ENCODE measurements around the gene HAAO. TPM values are rescaled to one million over a fixed set of nuclear protein-coding genes. Genes with fewer than 3 reads are reported as not detected.
A peak's percentile ranks its signal among the peaks of the same experiment; 100 is the strongest.

The HAAO gene
- total and polyA plus RNA-seq, 9 donors = 6.2 to 33.0 (median 26.1) TPM

GRCh38 chr2:42756150-42756775 lies 36.1 kb downstream of the HAAO start:
- DNase-seq = no peak
- intact Hi-C loops (cut with DNase I) = no loop called here
- no peaks in the 10 kb centered on the region for H3K9me3 ChIP-seq
- H3K27ac ChIP-seq = no peak overlapping the region
- no peaks in the 10 kb centered on the region for H3K27me3 ChIP-seq
- H3K36me3 ChIP-seq = no peaks in the 10 kb centered on the region
- peaks cover 12% of the 10 kb centered on the region for H3K4me1 ChIP-seq (ENCODE audit: insufficient read depth)
- WGBS, 3 donors = 74 to 77% (median 77%) methylated on average over 10 of the region's 10 CpGs
- H3K4me3 ChIP-seq = no peak overlapping the region
- TF ChIP-seq EP300 (IDR thresholded peaks at IDR 0.05) = no peak
- TF ChIP-seq POLR2A (IDR thresholded peaks at IDR 0.05) = no peak
- TF ChIP-seq, protein P1, sequence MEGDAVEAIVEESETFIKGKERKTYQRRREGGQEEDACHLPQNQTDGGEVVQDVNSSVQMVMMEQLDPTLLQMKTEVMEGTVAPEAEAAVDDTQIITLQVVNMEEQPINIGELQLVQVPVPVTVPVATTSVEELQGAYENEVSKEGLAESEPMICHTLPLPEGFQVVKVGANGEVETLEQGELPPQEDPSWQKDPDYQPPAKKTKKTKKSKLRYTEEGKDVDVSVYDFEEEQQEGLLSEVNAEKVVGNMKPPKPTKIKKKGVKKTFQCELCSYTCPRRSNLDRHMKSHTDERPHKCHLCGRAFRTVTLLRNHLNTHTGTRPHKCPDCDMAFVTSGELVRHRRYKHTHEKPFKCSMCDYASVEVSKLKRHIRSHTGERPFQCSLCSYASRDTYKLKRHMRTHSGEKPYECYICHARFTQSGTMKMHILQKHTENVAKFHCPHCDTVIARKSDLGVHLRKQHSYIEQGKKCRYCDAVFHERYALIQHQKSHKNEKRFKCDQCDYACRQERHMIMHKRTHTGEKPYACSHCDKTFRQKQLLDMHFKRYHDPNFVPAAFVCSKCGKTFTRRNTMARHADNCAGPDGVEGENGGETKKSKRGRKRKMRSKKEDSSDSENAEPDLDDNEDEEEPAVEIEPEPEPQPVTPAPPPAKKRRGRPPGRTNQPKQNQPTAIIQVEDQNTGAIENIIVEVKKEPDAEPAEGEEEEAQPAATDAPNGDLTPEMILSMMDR (IDR thresholded peaks at IDR 0.05) = no peak

DNA sequence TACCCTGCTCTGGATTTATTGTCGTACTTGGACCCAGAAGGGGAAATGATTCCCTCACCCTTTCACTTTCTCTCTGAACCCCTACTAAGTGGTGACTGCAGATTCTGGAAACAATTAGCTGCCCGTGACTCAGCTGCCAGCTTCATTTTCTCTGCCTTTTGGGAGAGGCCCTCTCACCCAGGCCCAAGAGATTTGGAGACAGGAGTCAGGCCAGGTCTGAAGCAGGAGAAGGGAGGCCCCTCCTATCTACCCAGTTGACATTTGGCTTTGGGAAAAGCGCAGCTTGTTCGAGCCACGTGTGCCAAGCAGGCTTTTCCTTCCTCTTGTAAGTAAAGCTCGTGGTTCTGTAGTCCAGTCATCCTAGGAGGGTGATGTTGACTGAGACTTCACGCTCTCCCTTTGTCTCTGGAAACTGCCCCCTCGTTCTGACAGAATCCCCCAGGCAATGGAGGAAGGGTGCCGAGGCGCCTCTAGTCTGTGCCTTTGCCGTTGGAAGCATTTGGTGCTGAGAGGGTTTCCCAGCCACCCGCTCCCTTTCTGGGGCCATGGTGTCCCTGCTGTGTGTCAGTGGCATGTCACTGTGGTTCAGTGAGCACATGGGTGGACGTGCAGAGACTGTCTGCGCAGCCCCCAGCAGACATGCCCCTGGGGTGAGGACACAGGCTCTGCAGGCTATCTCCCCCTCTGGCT lies 37.0 kb downstream of the HAAO start:
- no peaks in the 10 kb centered on the region for H3K9me3 ChIP-seq
- WGBS, 3 donors = 80 to 85% (median 85%) methylated on average over 14 of the region's 14 CpGs
- no peak for DNase-seq
- TF ChIP-seq EP300 (IDR thresholded peaks at IDR 0.05) (no peak), POLR2A (IDR thresholded peaks at IDR 0.05) (no peak)
- TF ChIP-seq, protein P1 (IDR thresholded peaks at IDR 0.05) = no peak
- intact Hi-C loops (cut with DNase I) = no loop called here
- no peaks in the 10 kb centered on the region for H3K27me3 ChIP-seq
- no peaks in the 10 kb centered on the region for H3K36me3 ChIP-seq
- peaks cover 12% of the 10 kb centered on the region for H3K4me1 ChIP-seq (ENCODE audit: insufficient read depth)
- no peak overlapping the region for H3K4me3 ChIP-seq
- H3K27ac ChIP-seq = no peak overlapping the region

DNA sequence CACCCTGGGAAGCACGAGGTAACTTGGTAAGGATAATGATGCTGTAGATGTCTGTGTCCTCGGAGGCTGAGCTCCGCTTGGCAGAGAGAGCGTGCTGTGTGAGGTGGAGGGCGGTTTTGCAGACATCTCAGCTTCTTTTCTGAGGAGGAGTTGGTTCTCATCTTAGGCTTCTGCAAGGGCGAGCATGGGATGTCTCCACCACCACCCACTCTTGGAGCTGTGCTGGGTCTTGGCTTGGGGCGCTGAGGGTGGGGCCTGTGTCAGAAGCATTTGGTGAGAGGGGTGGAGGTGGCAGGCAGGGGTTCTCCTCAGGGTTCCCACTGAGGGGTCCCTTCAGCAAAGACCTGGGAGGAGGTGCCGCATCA lies 37.6 kb downstream of the HAAO start:
- Histone ChIP-seq H3K9me3 (no peaks in the 10 kb centered on the region), H3K36me3 (no peaks in the 10 kb centered on the region), H3K4me3 (no peak overlapping the region), H3K27ac (no peak overlapping the region), H3K27me3 (no peaks in the 10 kb centered on the region), H3K4me1 (ENCODE audit: insufficient read depth) (peaks cover 12% of the 10 kb centered on the region)
- TF ChIP-seq, protein P1 (IDR thresholded peaks at IDR 0.05) = no peak
- TF ChIP-seq EP300 (IDR thresholded peaks at IDR 0.05) (no peak), POLR2A (IDR thresholded peaks at IDR 0.05) (no peak)
- WGBS, 3 donors = 78 to 83% (median 81%) methylated on average over 8 of the region's 8 CpGs
- DNase-seq = no peak
- intact Hi-C loops (cut with DNase I) = no loop called here

- TF ChIP-seq, protein P1 (IDR thresholded peaks at IDR 0.05) = no peak
- no peak for TF ChIP-seq POLR2A (IDR thresholded peaks at IDR 0.05)
- no peak for TF ChIP-seq EP300 (IDR thresholded peaks at IDR 0.05)
- H3K4me1 ChIP-seq (ENCODE audit: insufficient read depth) = peaks cover 12% of the 10 kb centered on the region
- intact Hi-C loops (cut with DNase I) = no loop called here
- H3K36me3 ChIP-seq = no peaks in the 10 kb centered on the region
- peak in 1 of 5 donors; percentile 43 for DNase-seq
- H3K9me3 ChIP-seq = no peaks in the 10 kb centered on the region
- 41 to 47% (median 46%) methylated on average over 10 to 11 of the region's 11 CpGs for WGBS, 3 donors
- no peak overlapping the region for H3K4me3 ChIP-seq
- H3K27ac ChIP-seq = no peak overlapping the region
- H3K27me3 ChIP-seq = no peaks in the 10 kb centered on the region
Observed at GRCh38 chr2:42754021-42754775, 38.2 kb downstream of the HAAO start.

Measured in ovary (tissue), 9 donors.